Ascending aorta (tissue), 2 donors: Measurements from ENCODE around the gene ZNF207. TPM values are rescaled to one million over a fixed set of nuclear protein-coding genes. Genes with fewer than 3 reads are reported as not detected.
"Not testable (repeated sequence)": the region's sequence is repeated elsewhere in the genome, so short reads cannot be mapped to it uniquely, and the experiment has no call there.

Experiments
- DNase-seq, 2 donors: peaks; one replicate each; pipeline ENCODE4 v3.0.0-alpha.2; 2019; ENCODE audit warnings: low spot score in 2 of 2
- H3K27ac ChIP-seq, 2 donors: fragments of 200-600 bp; sonication (generic); one replicate each; pipeline ENCODE4 v1.5.1; 2016 to 2017; ENCODE audit warnings: mild to moderate bottlenecking in 1 of 2
- H3K27me3 ChIP-seq: fragments of 200-600 bp; sonication (generic); one replicate; pipeline ENCODE4 v1.5.1; 2017
- H3K36me3 ChIP-seq, 2 donors: fragments of 200-600 bp; sonication (generic); one replicate each; pipeline ENCODE4 v1.5.1; 2016
- H3K4me1 ChIP-seq, 2 donors: fragments of 200-600 bp; sonication (generic); one replicate each; pipeline ENCODE4 v1.5.1; 2016 to 2017; ENCODE audit warnings: mild to moderate bottlenecking in 1 of 2
- H3K4me3 ChIP-seq, 2 donors: fragments of 200-600 bp; sonication (generic); one replicate each; pipeline ENCODE4 v1.5.1; 2016 to 2017; ENCODE audit warnings: mild to moderate bottlenecking in 1 of 2
- H3K9me3 ChIP-seq, 2 donors: fragments of 200-600 bp; sonication (generic); one replicate each; pipeline ENCODE4 v1.5.1; 2016
- CTCF ChIP-seq, 3 experiments: fragments of 200-600 bp in 2 of 3; fragments of 450-650 bp in 1 of 3; sonication (generic) in 2 of 3; IDR thresholded peaks; one replicate each; pipeline ENCODE4 v1.5.1; 2016 to 2019; ENCODE audit warnings: antibody characterized with exemption in 3 of 3, mild to moderate bottlenecking in 1 of 3, moderate library complexity in 1 of 3
- intact Hi-C: fragments of 100-400 bp; cut with DNase I; formaldehyde crosslinking; loops from one replicate; pipeline ENCODE4 v1.15.1; 2023
- total RNA-seq: library from RNA; depleted of rRNA; stranded (reverse); fragments of >200 nt; gene quantifications from one replicate; pipeline ENCODE4 v1.1.0, GENCODE V29; 2016

ZNF207 gene
- total RNA-seq, 1 donor from 2014 or later, result 94.2 TPM

- Histone ChIP-seq H3K27ac (no peak overlapping the region), H3K9me3 (no peaks in the 10 kb centered on the region), H3K4me3 (no peak overlapping the region), H3K4me1 (no peaks in the 10 kb centered on the region), H3K36me3 (peaks cover 0 to 2% of the 10 kb centered on the region in 2 donors), H3K27me3 (no peaks in the 10 kb centered on the region)
- no peak for TF ChIP-seq CTCF (IDR thresholded peaks at IDR 0.05)
- intact Hi-C loops, result no loop called here
- DNase-seq, result no peak
These were observed 43.9 kb downstream of the ZNF207 start for GRCh38 chr17:32393904-32394303.

- Histone ChIP-seq H3K4me3 (no peak overlapping the region), H3K4me1 (no peaks in the 10 kb centered on the region), H3K9me3 (no peaks in the 10 kb centered on the region), H3K27me3 (no peaks in the 10 kb centered on the region), H3K36me3 (no peaks in the 10 kb centered on the region), H3K27ac (no peak overlapping the region)
- DNase-seq, result no peak
- no peak for TF ChIP-seq CTCF (IDR thresholded peaks at IDR 0.05)
- intact Hi-C loops, result no loop called here
These were observed 46.4 kb downstream of the ZNF207 start for GRCh38 chr17:32396343-32396742.

GRCh38 chr17:32398946-32399345 lies 49.0 kb downstream of the ZNF207 start:
- no peaks in the 10 kb centered on the region for H3K4me1 ChIP-seq
- no peaks in the 10 kb centered on the region for H3K27me3 ChIP-seq
- H3K4me3 ChIP-seq, result no peak overlapping the region
- intact Hi-C loops, result no loop called here
- no peaks in the 10 kb centered on the region for H3K36me3 ChIP-seq
- no peak for DNase-seq
- TF ChIP-seq CTCF (IDR thresholded peaks at IDR 0.05), result no peak
- H3K9me3 ChIP-seq, result no peaks in the 10 kb centered on the region
- H3K27ac ChIP-seq, result no peak overlapping the region

- DNase-seq, H3K4me3 ChIP-seq, H3K9me3 ChIP-seq, intact Hi-C loops, H3K27ac ChIP-seq, H3K4me1 ChIP-seq, H3K27me3 ChIP-seq: not testable (repeated sequence)
- peaks cover 0 to 17% of the 10 kb centered on the region in 2 donors for H3K36me3 ChIP-seq
These were observed 60.1 kb downstream of the ZNF207 start for GRCh38 chr17:32410085-32410484.

GRCh38 chr17:32426894-32427293 lies 76.9 kb downstream of the ZNF207 start:
- Histone ChIP-seq H3K27ac (no peak overlapping the region), H3K9me3 (no peaks in the 10 kb centered on the region), H3K4me1 (no peaks in the 10 kb centered on the region), H3K27me3 (no peaks in the 10 kb centered on the region), H3K4me3 (no peak overlapping the region), H3K36me3 (peaks cover 3 to 5% of the 10 kb centered on the region in 2 donors)
- no peak for DNase-seq
- intact Hi-C loops, result no loop called here
- TF ChIP-seq CTCF (IDR thresholded peaks at IDR 0.05), result no peak

GRCh38 chr17:32429598-32429997 lies 79.6 kb downstream of the ZNF207 start:
- Histone ChIP-seq H3K36me3 (peaks cover 3 to 5% of the 10 kb centered on the region in 2 donors), H3K4me3 (no peak overlapping the region), H3K27ac (no peak overlapping the region), H3K4me1 (no peaks in the 10 kb centered on the region), H3K27me3 (no peaks in the 10 kb centered on the region), H3K9me3 (no peaks in the 10 kb centered on the region)
- TF ChIP-seq CTCF (IDR thresholded peaks at IDR 0.05), result no peak
- DNase-seq, result no peak
- intact Hi-C loops, result no loop called here

Other genes starting within 250 kb of the ZNF207 start
- 17.2 TPM for gene RHOT1, start 207.7 kb upstream of the ZNF207 start, total RNA-seq
- not detected for gene RHBDL3, start 84.3 kb upstream of the ZNF207 start, total RNA-seq
- gene C17orf75, start 8.0 kb upstream of the ZNF207 start, total RNA-seq, result 15.5 TPM
- 6.3 TPM for gene PSMD11, start 94.4 kb downstream of the ZNF207 start, total RNA-seq
- gene CDK5R1, start 136.8 kb downstream of the ZNF207 start, total RNA-seq, result not detected